GM13976 (cell line): ENCODE data around the gene ROBO1.

Experiments
- DNase-seq: peaks from one replicate; pipeline ENCODE4 v3.0.0; 2012; ENCODE audit warnings: low spot score
- CTCF ChIP-seq: IDR thresholded peaks from 2 replicates; pipeline ENCODE4 v1.5.1; 2012; ENCODE audit warnings: borderline replicate concordance, mild to moderate bottlenecking; ENCODE audit not compliant: insufficient read depth; ENCODE audit errors: extremely low read depth, missing control alignments, control extremely low read depth
- in situ Hi-C: fragments of 300-500 bp; cut with MboI; formaldehyde crosslinking; loops from one replicate; pipeline ENCODE4 v1.12.0; 2022; ENCODE audit warnings: low sequenced_read_pairs, mixed read lengths, inconsistent platforms; ENCODE audit not compliant: unreplicated experiment

Gene ROBO1

GRCh38 chr3:78665776-78666469 lies 1101.9 kb downstream of the ROBO1 start:
- no peak for TF ChIP-seq CTCF
- no peak for DNase-seq
- in situ Hi-C loops = loop anchor here (10.0 to 25.0 kb wide), 2 partner anchors 379 to 696 kb away; no protein-coding TSS in a partner anchor

GRCh38 chr3:78665101-78665500 lies 1102.7 kb downstream of the ROBO1 start:
- no peak for TF ChIP-seq CTCF
- DNase-seq = no peak
- in situ Hi-C loops = loop anchor here (10.0 to 25.0 kb wide), 2 partner anchors 380 to 697 kb away; no protein-coding TSS in a partner anchor

- no peak for TF ChIP-seq CTCF
- in situ Hi-C loops = loop anchor here (10.0 to 25.0 kb wide), 2 partner anchors 384 to 701 kb away; no protein-coding TSS in a partner anchor
- DNase-seq = no peak
Observed at GRCh38 chr3:78660957-78661356, 1106.8 kb downstream of the ROBO1 start.

GRCh38 chr3:78659386-78659987 lies 1108.3 kb downstream of the ROBO1 start:
- peak; percentile 11 for DNase-seq
- TF ChIP-seq CTCF = peak; percentile 24
- in situ Hi-C loops = loop anchor here (25.0 kb wide), 1 partner anchor 703 kb away; no protein-coding TSS in a partner anchor

- in situ Hi-C loops = no loop called here
- DNase-seq = no peak
- TF ChIP-seq CTCF = no peak
Observed at GRCh38 chr3:78647726-78648125, 1120.1 kb downstream of the ROBO1 start.

GRCh38 chr3:78645628-78646310 lies 1122.0 kb downstream of the ROBO1 start:
- TF ChIP-seq CTCF = peak; percentile 51
- in situ Hi-C loops = no loop called here
- peak; percentile 34 for DNase-seq
